ENCODE measurements around the gene DAPL1.
"Not testable (repeated sequence)": the region's sequence is repeated elsewhere in the genome, so short reads cannot be mapped to it uniquely, and the experiment has no call there.

DAPL1 gene

DNA sequence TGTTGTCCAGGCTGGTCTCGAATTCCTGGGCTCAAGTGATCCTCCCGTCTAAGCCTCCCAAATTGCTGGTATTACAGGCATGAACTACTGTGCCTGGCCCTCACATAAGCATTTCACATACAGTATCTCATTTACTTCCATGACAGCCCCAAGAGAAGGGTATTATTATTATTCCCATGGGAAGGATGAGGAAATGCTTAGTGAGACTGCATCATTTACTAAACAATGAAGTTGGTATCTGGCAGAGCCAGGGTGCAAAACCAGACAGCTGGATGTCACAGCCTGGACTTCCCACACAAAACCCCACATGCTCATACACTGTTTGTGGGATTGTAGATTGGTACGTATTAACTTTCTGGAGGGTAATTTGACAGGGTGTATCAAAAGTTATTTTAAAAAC is 29.9 kb downstream of the DAPL1 start:
- DNase-seq: no peak

DNA sequence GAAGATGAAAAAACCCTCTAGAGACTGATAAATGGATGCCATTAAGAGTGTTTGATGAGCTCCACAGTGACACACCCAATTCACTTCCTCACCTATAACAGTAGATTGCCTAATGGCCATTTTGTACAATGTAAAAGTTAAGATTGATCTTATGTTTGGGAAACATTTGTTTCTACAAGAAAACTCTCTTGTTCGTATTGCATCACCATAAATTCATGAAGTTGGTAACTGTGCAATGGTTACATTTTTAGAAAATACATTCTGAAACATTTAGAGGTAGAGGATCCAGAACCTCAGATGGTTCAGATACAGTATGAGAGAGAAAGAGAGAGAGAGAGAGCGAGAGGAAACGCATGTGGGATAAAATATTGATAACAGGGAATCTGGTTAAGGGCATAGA is 31.8 kb downstream of the DAPL1 start:
- DNase-seq: no peak

DNA sequence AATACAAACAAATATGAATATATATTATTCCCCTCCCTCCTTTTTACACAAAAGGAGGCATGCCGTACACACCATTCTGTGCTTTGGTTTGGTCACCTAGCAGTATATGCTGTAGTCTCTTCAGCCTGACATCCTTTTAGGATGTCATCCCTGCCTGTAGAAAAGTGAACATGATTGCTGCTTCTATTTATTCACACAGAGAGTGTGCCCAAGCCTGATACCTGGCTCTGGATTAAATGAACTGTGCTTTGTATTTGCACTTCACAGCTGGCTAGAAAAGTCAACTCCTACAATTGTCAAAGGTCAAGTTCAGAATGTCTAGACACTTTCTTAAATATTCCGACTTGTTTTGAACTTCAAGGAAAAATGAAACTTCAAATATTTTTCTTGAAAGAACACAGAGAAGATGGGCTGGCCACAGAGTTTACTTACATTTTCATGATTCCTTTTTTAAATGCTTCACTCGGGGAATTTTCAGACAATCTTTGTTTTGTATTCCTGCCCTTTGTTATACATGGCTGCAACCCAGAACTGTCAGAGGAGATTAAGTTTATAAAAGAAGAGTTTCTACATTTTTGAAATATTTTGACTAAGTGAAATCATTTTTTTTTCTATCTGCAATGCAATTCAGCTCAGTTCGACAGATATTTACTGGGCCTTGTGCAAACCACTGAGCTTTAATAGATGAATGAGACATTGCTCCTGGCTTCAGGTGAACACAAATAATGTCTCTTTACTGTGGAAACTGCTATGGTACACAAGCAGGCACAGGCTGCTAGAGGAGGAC is 33.5 kb downstream of the DAPL1 start:
- DNase-seq: no peak

DNA sequence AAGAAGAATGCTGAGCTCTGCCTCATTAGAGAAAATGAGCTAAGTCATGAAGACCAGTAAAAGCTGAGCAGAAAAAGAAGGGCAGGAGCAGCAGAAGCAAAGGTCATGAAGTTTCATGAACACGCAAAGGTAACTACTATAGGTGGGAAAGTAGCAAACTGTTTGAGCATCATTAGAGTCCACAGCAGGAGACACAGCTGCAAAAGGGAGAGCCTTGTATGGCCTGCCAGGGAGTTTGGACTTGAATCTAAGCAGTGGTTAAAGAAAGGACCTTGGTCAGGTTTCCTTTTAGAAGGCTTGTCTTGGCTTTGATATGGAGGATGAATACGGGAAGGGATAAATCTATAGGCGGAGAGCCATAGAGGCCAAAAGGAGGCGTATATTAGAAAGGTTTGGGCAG is 34.0 kb downstream of the DAPL1 start:
- no peak for DNase-seq

DNA sequence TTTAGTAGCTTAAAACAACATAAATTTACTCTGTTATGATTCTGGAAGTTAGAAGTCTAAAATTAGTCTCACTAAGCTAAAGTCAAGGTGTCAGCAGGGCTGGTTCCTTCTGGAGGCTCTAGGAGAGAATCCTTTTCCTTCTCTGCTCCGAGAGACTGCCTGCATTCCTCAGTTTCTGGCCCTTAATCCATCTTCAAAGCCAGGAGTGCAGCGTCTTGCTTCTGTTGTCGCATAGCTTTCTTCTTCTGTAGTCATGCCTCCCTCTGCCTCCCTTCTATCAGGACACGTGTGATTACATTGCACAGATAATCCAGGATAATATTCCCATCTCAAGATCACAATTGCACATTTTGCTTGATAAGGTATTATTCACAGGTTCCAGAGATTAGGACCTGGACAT is 35.1 kb downstream of the DAPL1 start:
- no peak for DNase-seq

DNA sequence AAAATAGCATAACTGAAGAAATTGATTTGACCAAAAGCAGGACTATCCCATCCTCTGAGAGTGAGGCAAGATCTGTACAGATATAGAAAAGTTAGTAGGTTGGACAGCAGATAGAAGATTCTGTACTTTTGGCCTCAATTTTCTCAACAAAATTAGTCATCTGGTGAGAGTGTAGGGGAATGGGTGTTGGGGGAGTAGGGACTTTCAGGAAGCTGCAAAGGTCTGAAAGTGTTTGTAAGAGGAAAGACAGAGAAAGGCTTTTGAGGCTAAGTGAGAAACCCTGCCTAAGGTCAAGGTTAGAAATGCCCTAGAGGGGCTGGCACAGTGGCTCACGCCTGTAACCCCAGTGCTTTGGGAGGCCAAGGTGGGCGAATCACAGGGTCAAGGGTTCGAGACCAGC is 40.3 kb downstream of the DAPL1 start:
- no peak for DNase-seq

DNA sequence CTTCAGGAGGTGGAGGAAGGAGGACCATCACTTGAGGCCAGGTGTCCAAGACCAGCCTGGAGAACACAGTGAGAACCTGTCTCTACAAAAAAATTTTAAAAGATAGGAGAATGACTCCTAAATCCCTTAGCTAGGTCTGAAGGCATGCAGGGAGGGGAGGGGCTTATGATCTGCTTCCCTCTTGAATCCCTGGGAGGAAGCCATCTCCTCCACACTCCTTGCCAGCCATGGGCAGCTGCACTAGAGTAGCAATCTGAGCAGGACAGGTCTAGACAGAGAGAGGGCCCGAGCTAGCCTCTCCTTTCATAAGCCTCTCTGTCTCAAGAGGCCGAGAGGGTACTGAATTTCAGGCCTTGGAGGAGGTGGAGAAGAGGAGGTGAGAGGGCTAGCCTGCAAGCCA is 42.5 kb downstream of the DAPL1 start:
- no peak for DNase-seq

DNA sequence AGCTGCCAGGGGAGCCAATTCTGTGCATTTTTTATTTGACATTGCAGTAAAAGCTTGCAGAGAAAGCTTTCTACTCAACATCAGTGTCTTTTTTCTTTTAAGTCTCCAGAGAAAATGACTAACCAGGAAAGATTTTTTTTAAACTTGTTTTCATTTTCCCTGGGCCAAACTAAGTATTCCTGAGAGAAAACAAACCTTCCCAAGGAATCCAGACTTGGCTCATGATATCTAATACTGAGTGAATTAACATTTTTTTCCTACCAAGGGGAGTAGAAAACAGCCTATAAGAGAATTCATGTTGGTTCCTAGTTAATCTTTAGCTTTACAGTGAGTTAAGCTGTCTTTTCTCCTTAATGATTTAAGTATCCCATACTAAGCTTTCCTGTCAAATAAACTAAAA is 46.7 kb downstream of the DAPL1 start:
- no peak for DNase-seq

DNA sequence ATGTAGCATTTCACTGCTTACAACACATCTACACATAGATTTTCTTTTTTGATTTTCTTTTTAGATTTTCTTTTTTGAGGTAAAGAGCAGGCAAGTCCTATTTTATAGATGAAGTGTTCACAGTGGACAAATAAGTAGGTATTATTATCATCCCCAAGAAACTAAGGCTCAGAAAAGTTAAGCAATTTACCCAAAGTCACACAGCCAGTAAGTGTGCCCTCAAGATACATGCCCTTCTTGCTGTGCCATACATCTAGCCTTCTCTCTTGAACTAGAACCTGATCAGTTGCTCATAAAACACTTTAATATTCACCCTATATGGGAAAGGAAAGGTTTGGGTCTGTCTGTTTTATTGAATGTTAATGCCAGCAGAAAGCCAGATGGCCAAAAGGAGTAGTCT is 50.3 kb downstream of the DAPL1 start:
- no peak for DNase-seq

DNA sequence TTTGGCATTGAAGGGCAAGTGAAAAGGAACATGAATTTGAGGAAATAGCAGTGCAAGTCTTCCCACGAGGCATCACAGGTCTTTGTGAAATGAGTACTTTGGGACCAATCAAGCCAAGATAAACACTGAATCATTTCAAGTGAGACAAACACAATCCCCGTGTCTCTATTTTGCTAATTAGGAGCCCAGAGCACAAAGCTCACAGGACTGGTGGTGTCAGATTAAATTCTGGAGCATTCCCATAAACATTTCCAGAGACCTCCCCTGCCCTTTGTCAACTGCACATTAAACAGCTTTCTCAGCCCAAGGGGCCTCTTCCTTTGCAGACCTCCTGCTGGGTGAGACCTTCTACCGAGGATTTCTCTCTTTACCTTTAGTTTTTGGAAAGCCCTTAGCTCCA is 50.7 kb downstream of the DAPL1 start:
- DNase-seq: no peak

DNA sequence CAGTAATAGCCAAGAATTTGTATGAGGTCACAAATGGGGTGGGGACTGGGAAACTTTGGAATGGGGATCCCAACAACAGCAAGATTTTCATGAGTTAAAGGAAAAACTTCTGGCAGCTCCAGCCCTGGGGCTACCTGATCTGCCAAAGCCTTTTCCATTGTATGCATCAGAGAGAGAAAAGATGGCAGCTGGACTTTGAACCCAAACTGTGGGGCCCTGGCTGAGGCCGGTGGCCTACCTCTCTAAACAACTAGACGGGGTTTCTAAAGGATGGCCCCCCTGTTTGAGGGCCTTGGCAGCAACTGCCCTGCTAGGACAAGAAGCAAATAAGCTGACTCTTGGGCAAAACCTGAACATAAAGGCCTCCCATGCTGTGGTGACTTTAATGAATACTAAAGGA is 52.4 kb downstream of the DAPL1 start:
- DNase-seq: not testable (repeated sequence)

DNA sequence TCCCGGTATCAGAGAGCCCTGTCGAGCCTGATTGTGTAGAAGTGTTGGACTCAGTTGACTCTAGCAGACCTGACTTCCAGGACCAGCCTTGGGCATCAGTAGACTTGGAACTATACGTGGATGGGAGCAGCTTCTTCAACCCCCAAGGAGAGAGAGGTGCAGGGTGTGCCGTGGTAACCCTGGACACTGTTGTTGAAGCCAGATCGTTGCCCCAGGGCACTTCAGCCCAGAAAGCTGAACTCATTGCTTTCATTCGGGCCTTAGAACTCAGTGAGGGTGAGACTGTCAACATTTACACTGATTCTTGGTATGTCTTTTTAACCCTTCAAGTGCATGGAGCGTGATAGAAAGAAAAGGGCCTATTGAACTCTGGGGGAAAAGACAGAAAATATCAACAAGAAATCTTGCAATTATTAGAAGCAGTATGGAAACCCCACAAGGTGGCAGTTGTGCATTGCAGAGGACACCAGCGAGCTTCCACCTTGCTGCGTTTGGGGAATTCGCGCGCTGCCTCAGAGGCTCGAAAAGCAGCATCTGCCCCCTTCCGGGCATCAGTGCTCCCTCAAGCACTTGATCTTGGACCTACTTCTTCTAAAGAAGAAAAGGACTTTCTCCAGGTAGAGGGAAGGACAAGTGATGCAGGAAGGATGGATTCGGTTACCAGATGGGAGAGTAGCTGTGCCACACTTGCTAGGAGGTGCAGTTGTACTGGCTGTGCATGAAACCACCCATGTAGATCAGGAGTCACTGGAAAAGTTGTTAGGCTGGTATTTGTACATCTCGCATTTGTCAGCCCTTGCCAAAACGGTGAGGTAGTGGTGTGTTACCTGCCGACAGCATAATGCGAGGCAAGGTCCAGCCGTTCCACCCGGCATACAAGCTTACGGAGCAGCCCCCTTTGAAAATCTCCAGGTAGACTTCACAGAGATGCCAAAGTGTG is 53.2 kb downstream of the DAPL1 start:
- DNase-seq: not testable (repeated sequence)

DNA sequence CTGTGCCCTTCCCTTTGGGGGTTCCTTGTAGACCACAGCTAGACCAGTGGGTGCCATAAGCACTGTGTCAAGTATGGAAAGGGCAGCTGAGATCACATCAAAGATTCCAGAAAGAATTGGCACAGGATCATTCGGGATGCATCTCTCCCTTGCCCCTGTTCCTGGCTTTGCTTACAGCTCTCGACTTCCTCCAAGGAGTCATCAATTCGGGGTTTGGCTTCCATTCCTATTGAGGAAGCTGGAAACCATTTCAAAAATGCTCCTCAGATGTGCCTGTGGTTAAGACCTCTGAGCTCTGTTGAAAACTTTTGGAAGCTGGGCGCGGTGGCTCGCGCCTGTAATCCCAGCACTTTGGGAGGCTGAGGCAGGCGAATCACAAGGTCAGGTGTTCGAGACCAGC is 65.1 kb downstream of the DAPL1 start:
- DNase-seq: not testable (repeated sequence)

DNA sequence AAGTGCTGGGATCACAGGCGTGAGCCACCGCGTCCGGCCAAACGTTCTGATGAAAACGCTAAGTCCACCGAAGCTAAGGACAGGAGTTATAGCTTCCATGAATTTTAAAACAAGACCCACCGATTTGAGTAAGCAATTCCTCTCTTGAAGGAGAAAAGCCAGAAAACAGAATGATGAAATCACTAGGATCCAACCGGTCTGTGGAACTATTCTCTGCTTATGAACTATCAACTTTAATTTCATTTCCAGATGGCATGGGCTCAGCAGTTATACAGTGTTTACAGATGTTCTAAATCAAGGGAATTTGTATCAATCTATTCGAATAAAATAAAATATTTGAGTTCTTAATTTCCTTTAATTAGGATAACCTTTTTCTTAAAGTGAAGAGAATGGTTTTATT is 66.5 kb downstream of the DAPL1 start:
- DNase-seq: not testable (repeated sequence)

DNA sequence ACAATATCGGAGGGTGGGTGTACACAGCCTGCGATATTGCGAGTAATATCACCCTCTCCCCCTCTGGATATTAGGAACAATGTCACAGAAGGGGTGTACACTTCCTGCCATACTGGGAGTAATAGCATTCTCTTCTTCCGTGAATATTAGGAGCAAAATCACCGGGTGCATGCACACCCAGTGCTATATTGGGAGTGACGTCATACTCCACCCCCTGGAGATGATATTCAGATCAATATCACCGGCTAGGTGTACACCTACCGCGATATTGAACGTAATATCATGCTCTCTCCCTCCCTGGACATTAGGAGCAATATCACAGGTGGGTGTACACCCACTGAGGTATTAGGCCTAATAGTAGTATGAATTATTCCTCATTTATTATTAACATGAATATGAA is 70.4 kb downstream of the DAPL1 start:
- not testable (repeated sequence) for DNase-seq
